LoVo (cell line): ENCODE data around the gene MAPRE3.

Experiments
- DNase-seq: peaks from one replicate; pipeline ENCODE4 v3.0.0-alpha.2; 2016; ENCODE audit warnings: low spot score

The MAPRE3 gene

DNA sequence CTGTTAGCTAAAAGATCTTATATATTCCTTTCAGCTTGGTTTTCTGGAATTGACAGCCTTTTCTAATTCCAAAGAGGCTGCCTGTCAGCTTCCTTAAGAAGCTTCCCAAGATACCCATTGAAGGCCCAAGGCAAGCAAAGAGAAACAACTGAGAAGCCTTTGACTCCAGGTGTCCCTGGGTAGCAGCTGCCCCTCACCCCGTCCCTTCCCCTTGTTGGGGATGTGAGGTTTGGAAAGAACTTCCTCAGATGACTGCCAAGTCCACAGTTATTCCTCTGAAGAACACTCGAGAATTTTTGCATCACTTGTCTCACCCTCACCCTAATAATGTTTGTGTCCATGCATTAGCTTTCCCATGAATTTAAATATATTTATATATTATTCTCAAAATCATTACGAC lies 13.3 kb downstream of the MAPRE3 start:
- DNase-seq: no peak

DNA sequence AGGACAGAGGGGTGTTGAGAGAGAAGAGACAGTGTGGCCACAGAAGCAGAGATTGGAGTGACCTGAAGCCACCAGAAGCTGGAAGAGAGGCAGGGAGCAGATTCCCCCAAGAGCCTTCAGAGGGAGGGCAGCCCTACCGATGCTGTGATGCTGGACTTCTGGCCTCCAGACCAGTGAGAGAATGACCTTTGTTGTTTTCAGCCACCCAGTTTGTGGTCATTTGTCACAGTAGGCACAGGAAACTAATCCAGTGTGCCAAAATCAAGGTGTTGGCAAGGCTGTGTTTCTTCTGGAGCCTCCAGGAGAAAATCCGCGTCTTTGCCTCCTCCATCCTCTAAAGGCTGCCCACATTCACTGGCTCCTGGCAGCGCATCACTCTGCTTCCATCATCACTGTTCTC lies 15.4 kb downstream of the MAPRE3 start:
- no peak for DNase-seq

DNA sequence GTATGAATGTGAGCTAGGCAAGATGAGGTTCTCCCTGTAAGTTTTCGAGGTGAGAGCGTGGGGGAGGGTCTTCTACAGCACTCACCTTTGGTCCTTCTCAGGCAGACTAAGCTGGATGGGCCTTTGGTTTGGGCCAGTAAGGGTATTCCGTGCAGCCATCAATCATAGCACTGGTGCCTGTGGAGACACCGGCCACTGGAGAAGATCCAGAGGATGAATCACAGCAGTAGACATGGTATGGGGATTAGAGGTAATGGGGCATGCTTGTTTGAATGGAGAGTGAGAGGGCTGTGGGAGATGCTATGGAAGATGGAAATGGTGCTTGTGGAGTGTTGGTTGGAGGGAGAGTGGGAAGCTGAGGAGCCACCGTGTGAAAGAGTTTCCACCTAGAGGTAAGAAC lies 16.1 kb downstream of the MAPRE3 start:
- DNase-seq: no peak

DNA sequence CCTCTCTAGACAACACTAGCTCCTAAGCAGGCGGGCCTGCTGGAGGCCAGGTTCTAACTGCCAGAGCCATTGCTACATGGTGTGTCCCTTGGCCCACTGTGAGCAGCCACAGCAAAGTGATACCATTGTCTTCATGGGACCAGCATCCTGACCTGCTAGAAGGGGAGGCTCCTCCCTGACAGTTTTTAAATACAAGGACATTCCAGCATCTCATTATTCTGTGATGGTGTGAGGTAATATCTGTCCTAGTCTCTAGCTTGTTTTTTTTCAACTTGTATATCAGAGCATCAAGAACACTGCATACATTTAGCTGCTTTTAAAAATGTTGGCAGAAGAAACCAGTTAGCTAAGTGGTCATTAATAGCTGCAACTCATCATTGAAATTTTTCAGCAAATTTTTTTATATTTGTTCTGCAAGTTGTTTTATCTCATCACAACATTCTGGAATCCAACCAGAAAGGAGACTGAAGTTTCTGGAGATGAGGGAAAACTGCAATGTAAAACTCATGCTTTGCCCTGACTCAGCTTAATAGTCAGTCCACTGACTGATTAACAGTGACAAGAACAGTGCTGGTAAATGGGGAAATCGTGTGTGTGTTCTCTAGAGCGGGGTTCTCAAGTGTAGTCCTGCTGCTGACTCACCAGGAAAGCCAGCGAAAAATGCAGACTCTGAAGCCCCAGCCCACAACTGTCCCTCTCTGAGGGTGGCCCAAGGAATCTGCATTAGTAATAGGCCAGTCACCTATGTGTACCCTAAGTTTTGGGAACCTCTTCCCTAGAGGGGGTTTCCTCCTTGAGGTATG lies 17.8 kb downstream of the MAPRE3 start:
- DNase-seq: no peak

DNA sequence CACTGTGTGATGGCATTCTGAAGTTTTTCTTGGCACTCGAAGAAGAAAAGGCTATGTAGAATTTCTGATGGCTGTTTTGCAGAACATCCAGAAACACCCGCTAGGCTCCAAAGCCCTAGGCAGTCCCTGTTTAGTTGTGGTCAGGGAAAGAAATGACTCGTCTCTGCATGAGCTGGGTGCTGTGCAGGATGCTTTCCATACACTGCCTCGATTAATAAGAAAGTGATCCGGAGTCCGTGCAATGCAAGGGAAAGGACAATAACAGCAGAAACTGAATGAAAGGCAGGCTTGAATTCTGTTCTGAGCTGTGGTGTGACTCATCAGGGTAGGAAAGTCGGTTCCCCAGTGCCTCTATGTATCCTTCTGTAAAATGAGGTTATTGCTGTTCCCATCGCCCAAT lies 18.7 kb downstream of the MAPRE3 start:
- DNase-seq: no peak

DNA sequence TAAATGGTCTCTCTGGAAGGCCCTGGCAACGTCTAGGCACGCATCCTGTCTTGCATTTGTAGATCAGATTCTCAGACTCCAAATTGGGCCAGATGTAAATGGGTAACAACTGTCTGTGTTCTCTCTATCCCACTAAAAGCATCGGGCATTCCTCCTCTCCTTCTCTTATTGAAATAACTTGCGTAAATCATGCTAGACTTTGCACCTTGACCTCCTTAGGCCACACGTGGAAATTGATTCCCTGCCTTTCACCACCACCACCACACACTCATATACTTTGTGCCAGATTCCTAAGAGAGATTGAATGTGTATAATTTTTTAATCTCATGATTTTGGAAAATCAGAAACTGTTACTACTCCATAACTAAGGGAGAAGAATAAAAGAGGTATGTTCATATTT lies 21.3 kb downstream of the MAPRE3 start:
- DNase-seq: no peak

DNA sequence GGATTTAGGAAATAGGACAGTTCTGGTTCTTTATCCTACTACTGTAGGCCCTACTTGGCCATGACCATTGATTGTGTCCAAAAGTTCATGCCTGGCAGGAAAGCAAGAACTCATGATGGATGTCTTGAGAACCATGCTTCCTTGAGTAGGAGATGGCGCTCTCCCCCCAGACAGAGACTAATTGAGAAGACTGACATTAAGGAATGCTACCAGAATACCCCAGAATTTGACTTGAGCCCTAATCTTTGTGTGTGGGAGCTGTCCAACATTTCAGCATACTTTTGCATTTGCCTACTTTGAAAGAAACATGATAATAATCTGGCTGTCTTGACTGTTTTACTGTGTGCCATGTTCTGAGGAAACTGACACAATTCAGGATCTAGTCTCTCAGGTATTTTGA lies 23.3 kb downstream of the MAPRE3 start:
- DNase-seq: no peak

DNA sequence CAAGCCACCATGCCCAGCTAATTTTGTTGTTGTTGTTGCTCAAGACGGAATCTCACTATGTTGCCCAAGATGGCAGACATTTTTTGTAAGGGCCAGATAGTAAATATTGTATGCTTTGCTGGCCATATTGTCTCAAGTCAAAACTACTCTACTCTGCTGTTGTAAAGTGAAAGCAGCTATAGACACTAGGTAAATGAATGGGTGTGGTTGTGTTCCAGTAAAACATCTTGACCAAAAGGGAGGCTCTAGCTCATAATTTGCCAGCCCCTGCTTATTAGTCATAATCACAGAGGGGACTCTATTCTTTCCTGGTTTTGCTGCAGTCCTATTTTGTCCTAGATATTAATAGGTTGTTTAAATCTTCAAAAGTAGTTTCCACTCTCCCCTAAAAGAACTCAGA lies 24.5 kb downstream of the MAPRE3 start:
- no peak for DNase-seq

DNA sequence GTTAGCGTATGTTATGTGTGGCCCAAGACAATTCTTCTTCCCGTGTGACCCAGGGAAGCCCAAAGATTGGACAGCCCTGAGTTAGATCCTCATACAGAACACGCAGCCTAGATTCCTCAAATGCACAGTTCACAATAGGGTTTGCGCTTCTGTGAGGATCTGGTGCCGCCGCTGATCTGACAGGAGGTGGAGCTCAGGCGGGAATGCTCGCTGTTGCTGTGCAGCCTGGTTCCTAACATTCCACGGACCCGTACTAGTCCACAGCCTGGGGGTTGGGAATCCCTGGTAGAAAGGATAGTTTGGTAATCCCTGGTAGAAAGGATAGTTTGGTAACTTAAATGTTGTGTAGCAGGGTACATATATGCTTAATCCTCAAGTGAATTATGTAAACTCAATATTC lies 27.0 kb downstream of the MAPRE3 start:
- no peak for DNase-seq

DNA sequence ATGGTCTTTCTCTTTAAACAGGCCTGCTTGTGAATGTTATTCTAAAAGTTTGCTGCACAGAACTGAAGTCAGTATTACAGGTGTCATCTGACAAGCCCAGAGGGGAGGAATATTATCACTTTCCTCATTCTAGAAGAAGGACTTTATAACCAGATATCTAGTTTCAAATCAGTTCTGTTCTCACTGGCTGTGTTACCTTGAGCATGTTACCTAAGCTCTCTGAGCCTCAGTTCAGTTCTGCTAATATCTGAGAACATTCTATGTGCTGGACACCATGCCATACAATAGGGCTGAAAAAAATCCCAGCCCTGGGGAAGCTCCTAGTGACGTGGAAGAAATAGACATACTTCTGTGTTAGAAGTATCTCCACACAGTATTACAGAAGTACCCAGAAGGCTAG lies 27.9 kb downstream of the MAPRE3 start:
- no peak for DNase-seq

DNA sequence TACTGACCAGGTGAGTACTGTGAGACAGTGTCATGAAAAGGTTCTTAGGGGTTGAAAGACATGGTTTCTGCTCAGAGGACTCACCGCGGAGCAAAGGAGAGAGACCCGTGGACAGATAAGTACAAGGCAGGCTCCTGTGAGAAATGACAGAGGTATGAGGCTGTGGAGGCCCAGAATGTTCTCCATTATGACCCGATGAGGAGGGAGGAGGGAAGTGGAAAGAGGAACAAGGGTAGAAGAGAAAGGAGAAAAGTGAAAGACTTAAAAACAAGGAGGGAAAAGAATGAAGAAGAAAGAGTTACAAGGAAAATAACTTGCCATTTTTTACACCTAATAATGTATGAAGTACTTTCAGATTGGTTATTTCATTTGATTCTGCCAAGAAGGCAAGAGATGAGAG lies 29.8 kb downstream of the MAPRE3 start:
- DNase-seq: no peak

DNA sequence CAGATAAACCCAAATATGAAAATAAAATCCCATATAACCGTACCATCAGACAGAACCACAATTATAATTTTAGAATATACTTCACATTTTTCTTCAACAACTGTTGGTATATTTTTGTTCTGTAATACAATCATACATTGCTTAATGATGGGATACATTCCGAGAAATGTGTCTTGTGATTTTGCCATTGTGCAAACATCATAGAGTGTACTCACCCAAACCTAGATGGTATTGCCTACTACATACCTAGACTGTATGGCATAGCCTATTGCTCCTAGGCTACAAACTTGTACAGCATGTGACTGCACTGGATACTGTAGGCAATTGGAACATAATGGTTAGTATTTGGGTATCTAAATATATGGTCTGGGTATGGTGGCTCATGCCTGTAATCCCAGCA lies 30.6 kb downstream of the MAPRE3 start:
- no peak for DNase-seq

DNA sequence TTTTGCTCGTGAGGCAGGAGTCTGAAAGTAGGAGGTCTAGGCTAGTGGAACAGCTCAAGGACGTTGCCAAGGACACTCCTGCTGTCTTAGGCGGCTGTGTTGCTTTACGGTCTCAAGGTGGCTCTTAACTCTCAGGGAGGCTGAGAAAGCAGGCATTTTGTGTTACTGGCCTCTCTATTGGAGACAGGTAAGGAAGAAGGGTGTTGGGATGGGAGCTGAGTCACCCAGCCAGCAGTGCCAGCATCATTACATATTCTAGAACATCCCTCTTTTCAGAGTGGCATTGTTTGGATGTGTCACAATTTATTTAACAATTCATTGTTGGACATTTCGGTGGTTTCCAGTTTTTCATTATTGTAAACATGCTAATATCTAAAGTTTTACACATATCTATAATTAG lies 31.5 kb downstream of the MAPRE3 start:
- no peak for DNase-seq

DNA sequence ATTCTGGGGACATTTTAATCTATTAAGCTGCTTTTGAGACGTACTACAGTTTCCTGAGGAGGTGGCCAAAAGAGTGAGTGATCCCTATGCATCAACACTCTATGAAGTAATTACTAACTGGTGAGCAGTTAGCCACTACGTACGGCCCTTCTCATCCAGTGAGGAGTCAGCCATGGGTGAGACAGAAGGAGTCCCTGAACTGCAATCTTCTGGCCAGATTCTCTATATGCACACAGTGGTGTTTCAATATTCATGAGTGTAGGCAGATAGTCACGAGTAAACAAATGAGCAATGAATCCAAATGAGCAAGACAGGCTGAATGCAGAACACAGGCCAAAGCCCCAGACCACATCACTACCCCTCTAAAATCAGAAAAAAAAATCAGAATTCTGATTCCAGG lies 32.6 kb downstream of the MAPRE3 start:
- DNase-seq: no peak

DNA sequence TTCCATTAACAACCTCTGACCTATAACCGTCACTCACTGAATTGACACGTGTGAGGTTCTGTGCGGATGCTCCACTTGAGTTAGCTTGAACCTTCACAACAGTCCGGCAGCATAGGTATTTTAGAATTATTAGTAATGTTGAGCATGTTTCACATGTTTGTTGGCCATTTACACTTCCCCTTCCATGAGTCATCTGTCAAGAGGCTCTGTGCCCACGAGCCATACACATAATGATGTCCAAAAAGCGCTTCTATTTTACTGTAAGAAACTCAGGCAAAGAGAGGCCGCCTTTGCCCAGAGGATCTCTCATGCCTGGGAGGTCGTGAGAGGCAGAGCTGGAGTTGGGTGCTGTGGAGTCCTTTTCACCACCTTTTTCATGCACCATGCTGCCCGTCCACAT lies 33.4 kb downstream of the MAPRE3 start:
- DNase-seq: no peak

DNA sequence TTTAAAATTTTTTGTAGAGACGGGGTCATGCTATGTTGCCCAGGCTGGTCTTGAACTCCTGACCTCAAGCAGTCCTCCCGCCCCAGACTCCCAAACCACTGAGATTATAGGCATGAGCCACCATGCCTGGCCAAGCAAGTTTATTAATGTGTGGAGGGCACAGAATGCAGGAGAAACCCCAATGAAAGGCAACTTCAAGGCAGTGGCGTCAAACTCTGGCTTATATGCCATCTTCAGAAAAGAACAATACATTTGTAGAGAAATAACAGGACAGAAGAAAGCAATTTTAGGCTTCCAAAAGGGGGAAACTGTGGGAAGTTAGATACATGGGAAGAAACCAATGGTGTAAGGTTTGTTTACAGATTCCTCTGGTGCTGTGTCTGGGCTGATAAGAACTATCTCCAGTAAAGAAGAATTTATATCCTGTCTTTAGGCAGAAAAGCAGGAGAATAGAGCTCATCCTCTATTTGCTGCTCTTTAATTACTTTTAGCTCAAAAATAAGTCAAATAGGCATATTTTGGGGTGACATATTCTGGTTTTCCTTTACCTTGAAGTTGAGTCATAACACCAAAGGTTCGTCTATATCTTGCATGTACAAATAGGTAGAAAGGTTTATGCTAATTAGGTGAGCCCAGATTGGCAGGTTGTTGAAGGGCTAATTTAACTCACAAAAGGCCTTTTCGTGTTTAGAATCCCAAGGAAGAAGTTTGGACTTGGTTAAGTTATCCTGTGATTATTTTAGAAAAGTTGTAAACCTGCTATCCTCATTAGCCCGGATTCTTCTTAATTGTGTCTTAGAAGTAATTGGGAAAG lies 36.4 kb downstream of the MAPRE3 start:
- DNase-seq: no peak

DNA sequence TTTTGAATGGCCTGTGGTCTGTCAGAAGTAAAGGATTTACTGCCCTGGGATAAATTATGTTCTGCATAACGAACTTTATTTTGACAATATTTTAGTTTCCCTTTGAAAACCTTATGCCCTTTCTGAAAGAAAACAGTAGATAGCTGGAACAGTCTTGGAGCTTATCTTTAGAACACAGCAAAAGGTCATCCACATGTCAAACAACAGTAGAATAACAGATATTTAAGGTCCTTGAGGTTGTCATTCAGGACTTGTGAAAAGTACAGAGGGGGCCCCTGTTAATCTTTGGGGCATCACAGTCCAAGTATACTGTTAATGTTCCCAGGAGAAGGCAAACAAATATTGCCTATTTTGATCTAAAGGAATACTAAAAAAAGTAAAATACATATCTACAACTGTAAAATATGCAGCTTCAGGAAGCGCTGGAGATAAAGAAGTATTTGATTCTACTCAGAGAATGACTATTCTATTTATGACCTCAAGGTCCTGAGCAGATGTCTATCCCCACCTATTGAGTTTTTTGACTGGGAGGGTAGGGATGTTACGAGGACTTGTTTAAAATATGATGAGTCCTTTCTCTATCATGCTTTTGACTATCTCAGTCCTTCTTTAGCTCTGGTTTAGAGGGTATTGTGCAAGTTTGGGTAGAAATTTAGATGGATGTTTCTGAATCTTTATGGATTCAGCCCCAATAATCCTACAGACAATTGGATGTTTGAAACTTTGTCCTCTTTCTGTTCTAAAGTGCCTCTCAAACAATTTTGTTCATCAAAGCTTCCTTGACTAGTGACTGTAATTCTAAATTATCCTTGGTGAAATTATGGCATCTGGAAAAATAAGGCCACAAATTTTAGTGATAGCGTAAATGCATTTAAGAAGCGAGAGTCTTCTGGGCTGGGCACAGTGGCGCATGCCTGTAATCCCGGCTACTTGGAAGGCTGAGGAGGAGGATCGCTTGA lies 37.3 kb downstream of the MAPRE3 start:
- no peak for DNase-seq

DNA sequence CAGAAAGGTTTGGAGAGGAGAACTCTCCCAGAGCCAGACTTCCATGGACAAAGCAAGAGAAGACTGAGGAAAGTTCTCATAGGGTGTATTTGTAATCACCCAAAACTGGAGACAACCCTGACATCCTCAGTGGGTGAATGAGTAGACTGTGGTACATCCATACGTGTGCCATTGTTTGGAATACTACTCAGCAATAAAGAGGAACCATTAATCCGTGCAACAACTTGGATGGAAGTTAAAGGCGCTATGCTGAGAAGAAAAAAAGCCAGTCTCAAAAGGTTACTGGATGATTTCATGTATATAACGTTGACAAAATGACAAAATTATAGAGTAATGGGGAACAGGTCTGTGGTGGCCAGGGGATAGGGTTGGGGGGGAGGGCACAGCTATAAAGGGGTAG lies 38.2 kb downstream of the MAPRE3 start:
- no peak for DNase-seq

DNA sequence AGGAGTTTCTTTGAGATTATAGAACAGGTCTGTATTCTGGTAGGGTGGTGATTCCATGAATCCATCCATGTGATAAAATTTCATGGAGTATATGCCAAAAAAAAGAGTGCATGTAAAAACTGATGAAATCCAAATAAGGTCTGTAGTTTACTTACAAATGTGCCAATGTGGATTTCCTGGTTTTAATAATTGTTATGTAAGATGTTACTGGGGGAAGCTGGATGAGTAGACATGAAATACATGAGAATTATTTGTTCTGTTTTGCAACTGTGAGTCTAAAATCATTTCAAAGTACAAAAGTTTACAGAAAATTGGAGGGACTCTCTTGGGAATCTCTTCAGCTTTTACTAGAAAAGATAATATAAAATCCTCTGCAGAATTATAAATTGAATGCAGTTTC lies 38.6 kb downstream of the MAPRE3 start:
- DNase-seq: no peak

DNA sequence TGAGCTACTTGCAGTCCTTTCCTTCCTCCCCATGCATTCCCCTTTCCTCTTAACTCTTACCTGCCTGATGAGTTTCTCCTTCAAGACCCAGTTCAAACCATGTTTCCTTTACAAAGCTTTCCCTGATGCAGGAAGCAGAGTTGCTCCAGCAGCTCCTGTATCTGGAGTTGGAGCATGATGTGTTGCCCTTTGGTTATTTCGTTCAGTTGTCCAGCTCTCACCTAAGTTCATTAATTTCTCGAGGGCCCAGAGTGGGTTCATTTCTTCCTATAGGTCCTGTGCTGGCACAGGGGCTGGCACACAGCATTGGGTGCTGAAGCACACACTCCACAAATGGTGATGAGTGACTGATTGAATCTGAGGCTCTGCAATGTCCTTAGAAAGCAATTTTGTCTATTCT lies 39.3 kb downstream of the MAPRE3 start:
- DNase-seq: no peak

DNA sequence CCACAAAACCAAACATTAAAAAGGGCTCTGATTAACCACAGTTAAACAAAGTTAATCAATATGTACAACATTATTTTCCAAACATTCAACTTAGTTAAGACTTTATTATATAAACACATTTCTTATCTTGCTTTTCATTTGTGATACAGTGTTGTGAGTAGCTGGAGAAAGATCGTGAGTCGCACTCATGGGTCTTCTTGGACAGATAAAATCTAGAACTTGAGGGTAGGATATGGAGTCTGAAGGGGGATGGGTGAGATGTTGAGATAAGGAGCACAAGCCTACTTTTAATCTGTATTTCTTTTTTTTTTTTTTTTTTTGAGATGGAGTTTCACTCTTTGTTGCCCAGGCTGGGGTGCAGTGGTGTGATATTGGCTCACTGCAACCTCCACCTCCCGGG lies 39.7 kb downstream of the MAPRE3 start:
- DNase-seq: no peak

DNA sequence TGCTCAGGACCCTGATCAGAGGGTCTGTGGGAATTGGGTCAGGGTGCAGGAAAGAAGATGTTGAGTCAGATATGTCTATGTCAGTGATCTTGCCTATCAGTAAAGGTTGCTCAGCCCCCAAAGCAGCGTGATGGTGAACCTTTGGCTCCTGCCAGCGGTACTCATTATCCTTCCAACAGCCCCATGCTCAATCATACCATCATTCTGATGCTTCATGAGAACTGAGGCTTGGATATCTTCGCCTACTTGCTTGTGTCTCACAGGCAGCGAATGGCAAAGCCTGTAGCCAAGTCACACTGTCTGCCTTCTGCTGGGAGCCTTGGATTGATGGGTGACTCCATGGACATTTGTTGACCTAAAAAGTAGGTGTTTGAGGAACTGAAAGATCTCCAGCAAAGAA lies 43.3 kb downstream of the MAPRE3 start:
- DNase-seq: no peak
